Measurements from ENCODE around the gene WNK2.

The WNK2 gene

GRCh38 chr9:93237540-93237939 lies 53.6 kb downstream of the WNK2 start:
- WGBS, 2 experiments, result 75 to 95% methylated on average over 2 of the region's 2 CpGs
- no peaks in the 10 kb centered on the region for H3K9me3 ChIP-seq (ENCODE audit: control insufficient read depth, low read length)
- H3K4me3 ChIP-seq (ENCODE audit: insufficient read depth, low read depth, low read length), result no peak overlapping the region
- H3K27ac ChIP-seq (ENCODE audit: insufficient read depth, low read depth, low read length, poor library complexity, severe bottlenecking), result no peak overlapping the region
- H3K4me1 ChIP-seq (ENCODE audit: control insufficient read depth, insufficient read depth, low read length), result no peaks in the 10 kb centered on the region
- H3K36me3 ChIP-seq (ENCODE audit: control insufficient read depth, insufficient read depth, low read length), result no peaks in the 10 kb centered on the region
- no peaks in the 10 kb centered on the region for H3K27me3 ChIP-seq (ENCODE audit: control insufficient read depth, insufficient read depth, low read length, poor library complexity, severe bottlenecking)

GRCh38 chr9:93238953-93239925 lies 55.3 kb downstream of the WNK2 start:
- H3K9me3 ChIP-seq (ENCODE audit: control insufficient read depth, low read length), result no peaks in the 10 kb centered on the region
- H3K4me3 ChIP-seq (ENCODE audit: insufficient read depth, low read depth, low read length), result no peak overlapping the region
- H3K27me3 ChIP-seq (ENCODE audit: control insufficient read depth, insufficient read depth, low read length, poor library complexity, severe bottlenecking), result no peaks in the 10 kb centered on the region
- 94% methylated on average over 19 of the region's 19 CpGs for WGBS, 2 experiments
- no peaks in the 10 kb centered on the region for H3K36me3 ChIP-seq (ENCODE audit: control insufficient read depth, insufficient read depth, low read length)
- peaks cover 13% of the 10 kb centered on the region for H3K4me1 ChIP-seq (ENCODE audit: control insufficient read depth, insufficient read depth, low read length)
- H3K27ac ChIP-seq (ENCODE audit: insufficient read depth, low read depth, low read length, poor library complexity, severe bottlenecking), result no peak overlapping the region

- WGBS, 2 experiments, result 90 to 91% methylated on average over 9 of the region's 9 CpGs
- peaks cover 18% of the 10 kb centered on the region for H3K4me1 ChIP-seq (ENCODE audit: control insufficient read depth, insufficient read depth, low read length)
- H3K27me3 ChIP-seq (ENCODE audit: control insufficient read depth, insufficient read depth, low read length, poor library complexity, severe bottlenecking), result no peaks in the 10 kb centered on the region
- no peaks in the 10 kb centered on the region for H3K36me3 ChIP-seq (ENCODE audit: control insufficient read depth, insufficient read depth, low read length)
- no peaks in the 10 kb centered on the region for H3K9me3 ChIP-seq (ENCODE audit: control insufficient read depth, low read length)
- H3K4me3 ChIP-seq (ENCODE audit: insufficient read depth, low read depth, low read length), result no peak overlapping the region
- H3K27ac ChIP-seq (ENCODE audit: insufficient read depth, low read depth, low read length, poor library complexity, severe bottlenecking), result no peak overlapping the region
Observed at GRCh38 chr9:93240891-93241334, 57.0 kb downstream of the WNK2 start.

- H3K4me3 ChIP-seq (ENCODE audit: insufficient read depth, low read depth, low read length), result no peak overlapping the region
- no peak overlapping the region for H3K27ac ChIP-seq (ENCODE audit: insufficient read depth, low read depth, low read length, poor library complexity, severe bottlenecking)
- H3K9me3 ChIP-seq (ENCODE audit: control insufficient read depth, low read length), result no peaks in the 10 kb centered on the region
- 55 to 57% methylated on average over 9 of the region's 9 CpGs for WGBS, 2 experiments
- H3K27me3 ChIP-seq (ENCODE audit: control insufficient read depth, insufficient read depth, low read length, poor library complexity, severe bottlenecking), result no peaks in the 10 kb centered on the region
- H3K4me1 ChIP-seq (ENCODE audit: control insufficient read depth, insufficient read depth, low read length), result peaks cover 18% of the 10 kb centered on the region
- no peaks in the 10 kb centered on the region for H3K36me3 ChIP-seq (ENCODE audit: control insufficient read depth, insufficient read depth, low read length)
Observed at GRCh38 chr9:93243112-93243511, 59.2 kb downstream of the WNK2 start.

- no peaks in the 10 kb centered on the region for H3K36me3 ChIP-seq (ENCODE audit: control insufficient read depth, insufficient read depth, low read length)
- 91 to 94% methylated on average over 5 of the region's 5 CpGs for WGBS, 2 experiments
- H3K27me3 ChIP-seq (ENCODE audit: control insufficient read depth, insufficient read depth, low read length, poor library complexity, severe bottlenecking), result no peaks in the 10 kb centered on the region
- H3K9me3 ChIP-seq (ENCODE audit: control insufficient read depth, low read length), result no peaks in the 10 kb centered on the region
- no peak overlapping the region for H3K4me3 ChIP-seq (ENCODE audit: insufficient read depth, low read depth, low read length)
- H3K27ac ChIP-seq (ENCODE audit: insufficient read depth, low read depth, low read length, poor library complexity, severe bottlenecking), result no peak overlapping the region
- H3K4me1 ChIP-seq (ENCODE audit: control insufficient read depth, insufficient read depth, low read length), result peaks cover 23% of the 10 kb centered on the region
Observed at GRCh38 chr9:93244101-93244500, 60.2 kb downstream of the WNK2 start.

GRCh38 chr9:93244510-93245436 lies 60.8 kb downstream of the WNK2 start:
- H3K27ac ChIP-seq (ENCODE audit: insufficient read depth, low read depth, low read length, poor library complexity, severe bottlenecking), result no peak overlapping the region
- no peak overlapping the region for H3K4me3 ChIP-seq (ENCODE audit: insufficient read depth, low read depth, low read length)
- H3K27me3 ChIP-seq (ENCODE audit: control insufficient read depth, insufficient read depth, low read length, poor library complexity, severe bottlenecking), result no peaks in the 10 kb centered on the region
- peaks cover 23% of the 10 kb centered on the region for H3K4me1 ChIP-seq (ENCODE audit: control insufficient read depth, insufficient read depth, low read length)
- no peaks in the 10 kb centered on the region for H3K36me3 ChIP-seq (ENCODE audit: control insufficient read depth, insufficient read depth, low read length)
- no peaks in the 10 kb centered on the region for H3K9me3 ChIP-seq (ENCODE audit: control insufficient read depth, low read length)
- 93% methylated on average over 24 of the region's 24 CpGs for WGBS, 2 experiments

GRCh38 chr9:93245437-93245970 lies 61.6 kb downstream of the WNK2 start:
- H3K9me3 ChIP-seq (ENCODE audit: control insufficient read depth, low read length), result no peaks in the 10 kb centered on the region
- H3K4me1 ChIP-seq (ENCODE audit: control insufficient read depth, insufficient read depth, low read length), result peaks cover 23% of the 10 kb centered on the region
- no peaks in the 10 kb centered on the region for H3K27me3 ChIP-seq (ENCODE audit: control insufficient read depth, insufficient read depth, low read length, poor library complexity, severe bottlenecking)
- no peaks in the 10 kb centered on the region for H3K36me3 ChIP-seq (ENCODE audit: control insufficient read depth, insufficient read depth, low read length)
- 96 to 97% methylated on average over 5 of the region's 5 CpGs for WGBS, 2 experiments
- no peak overlapping the region for H3K27ac ChIP-seq (ENCODE audit: insufficient read depth, low read depth, low read length, poor library complexity, severe bottlenecking)
- H3K4me3 ChIP-seq (ENCODE audit: insufficient read depth, low read depth, low read length), result no peak overlapping the region

GRCh38 chr9:93246111-93246510 lies 62.2 kb downstream of the WNK2 start:
- no peaks in the 10 kb centered on the region for H3K27me3 ChIP-seq (ENCODE audit: control insufficient read depth, insufficient read depth, low read length, poor library complexity, severe bottlenecking)
- no peaks in the 10 kb centered on the region for H3K9me3 ChIP-seq (ENCODE audit: control insufficient read depth, low read length)
- H3K36me3 ChIP-seq (ENCODE audit: control insufficient read depth, insufficient read depth, low read length), result no peaks in the 10 kb centered on the region
- H3K27ac ChIP-seq (ENCODE audit: insufficient read depth, low read depth, low read length, poor library complexity, severe bottlenecking), result no peak overlapping the region
- H3K4me1 ChIP-seq (ENCODE audit: control insufficient read depth, insufficient read depth, low read length), result peaks cover 23% of the 10 kb centered on the region
- 91 to 93% methylated on average over 14 of the region's 14 CpGs for WGBS, 2 experiments
- no peak overlapping the region for H3K4me3 ChIP-seq (ENCODE audit: insufficient read depth, low read depth, low read length)

GRCh38 chr9:93246526-93246925 lies 62.6 kb downstream of the WNK2 start:
- WGBS, 2 experiments, result 94 to 99% methylated on average over 7 of the region's 7 CpGs
- peaks cover 23% of the 10 kb centered on the region for H3K4me1 ChIP-seq (ENCODE audit: control insufficient read depth, insufficient read depth, low read length)
- H3K27ac ChIP-seq (ENCODE audit: insufficient read depth, low read depth, low read length, poor library complexity, severe bottlenecking), result no peak overlapping the region
- H3K9me3 ChIP-seq (ENCODE audit: control insufficient read depth, low read length), result no peaks in the 10 kb centered on the region
- H3K36me3 ChIP-seq (ENCODE audit: control insufficient read depth, insufficient read depth, low read length), result no peaks in the 10 kb centered on the region
- no peaks in the 10 kb centered on the region for H3K27me3 ChIP-seq (ENCODE audit: control insufficient read depth, insufficient read depth, low read length, poor library complexity, severe bottlenecking)
- no peak overlapping the region for H3K4me3 ChIP-seq (ENCODE audit: insufficient read depth, low read depth, low read length)

Data from ectodermal cell (in vitro differentiated cells).